Mesenchymal stem cell (in vitro differentiated cells and primary cell): Measurements from ENCODE around the gene ILKAP.
A peak's percentile ranks its signal among the peaks of the same experiment; 100 is the strongest.

Source experiments
- DNase-seq: peaks from one replicate; pipeline ENCODE4 v3.0.0-alpha.2; 2013
- H2AFZ ChIP-seq: one replicate; pipeline ENCODE4 v1.6.1; 2013; ENCODE audit warnings: low read depth, mild to moderate bottlenecking, control low read depth, inconsistent platforms, low read length, moderate library complexity
- H2AK5ac ChIP-seq: 2 replicates; pipeline ENCODE4 v1.6.1; 2013; ENCODE audit warnings: low read length, moderate library complexity, mild to moderate bottlenecking, inconsistent platforms; ENCODE audit not compliant: severe bottlenecking
- H2BK120ac ChIP-seq: one replicate; pipeline ENCODE4 v1.6.1; 2013; ENCODE audit warnings: low read depth, mild to moderate bottlenecking, inconsistent platforms, low read length, moderate library complexity
- H2BK12ac ChIP-seq, 2 experiments: one replicate each; pipeline ENCODE4 v1.6.1; 2013; ENCODE audit warnings: inconsistent platforms in 2 of 2, low read length in 2 of 2, mild to moderate bottlenecking in 2 of 2, moderate library complexity in 2 of 2, control low read depth in 1 of 2
- H2BK15ac ChIP-seq: one replicate; pipeline ENCODE4 v1.6.1; 2013; ENCODE audit warnings: mild to moderate bottlenecking, low read depth, inconsistent platforms; ENCODE audit not compliant: poor library complexity, severe bottlenecking
- H2BK5ac ChIP-seq: 2 replicates; pipeline ENCODE4 v1.6.1; 2013; ENCODE audit warnings: low read depth, mild to moderate bottlenecking, low read length, control low read depth, inconsistent platforms; ENCODE audit not compliant: poor library complexity, severe bottlenecking
- H3K14ac ChIP-seq, 2 experiments: one replicate each; pipeline ENCODE4 v1.6.1; 2013; ENCODE audit warnings: inconsistent platforms in 2 of 2, low read length in 2 of 2, control low read depth in 1 of 2, mild to moderate bottlenecking in 1 of 2, moderate library complexity in 1 of 2
- H3K18ac ChIP-seq, 2 experiments: one replicate each; pipeline ENCODE4 v1.6.1; 2013; ENCODE audit warnings: inconsistent platforms in 2 of 2, low read length in 2 of 2, control low read depth in 1 of 2, low read depth in 1 of 2, mild to moderate bottlenecking in 1 of 2
- H3K23ac ChIP-seq, 2 experiments: one replicate each; pipeline ENCODE4 v1.6.1; 2013; ENCODE audit warnings: inconsistent platforms in 2 of 2, low read length in 2 of 2, mild to moderate bottlenecking in 2 of 2, moderate library complexity in 2 of 2, control low read depth in 1 of 2
- H3K27ac ChIP-seq: 2 replicates; pipeline ENCODE4 v1.5.1; 2013; ENCODE audit warnings: mild to moderate bottlenecking, moderate library complexity, low read length, control low read depth, inconsistent platforms; ENCODE audit not compliant: poor library complexity, severe bottlenecking
- H3K27me3 ChIP-seq, 2 experiments: 2 replicates each; pipeline versions ENCODE4 v1.6.1 to v1.7.0; 2013; ENCODE audit warnings: low read length in 2 of 2, mild to moderate bottlenecking in 2 of 2, moderate library complexity in 2 of 2, control low read depth in 1 of 2, inconsistent platforms in 1 of 2; ENCODE audit not compliant: control insufficient read depth in 1 of 2, insufficient read depth in 1 of 2
- H3K36me3 ChIP-seq, 2 experiments: 2 replicates each; pipeline versions ENCODE4 v1.6.1 to v1.7.0; 2013; ENCODE audit warnings: low read length in 2 of 2, control low read depth in 1 of 2, inconsistent platforms in 1 of 2, low read depth in 1 of 2, mild to moderate bottlenecking in 1 of 2; ENCODE audit not compliant: insufficient read depth in 2 of 2, control insufficient read depth in 1 of 2
- H3K4ac ChIP-seq, 2 experiments: one replicate each; pipeline ENCODE4 v1.6.1; 2013; ENCODE audit warnings: inconsistent platforms in 2 of 2, low read length in 2 of 2, mild to moderate bottlenecking in 2 of 2, moderate library complexity in 2 of 2, control low read depth in 1 of 2, low read depth in 1 of 2
- H3K4me1 ChIP-seq: 2 replicates; pipeline ENCODE4 v1.6.1; 2013; ENCODE audit warnings: low read depth, low read length, control low read depth; ENCODE audit not compliant: control insufficient read depth, insufficient read depth
- H3K4me2 ChIP-seq: 2 replicates; pipeline ENCODE4 v1.6.1; 2013; ENCODE audit warnings: low read length, mild to moderate bottlenecking, inconsistent platforms; ENCODE audit not compliant: poor library complexity, severe bottlenecking
- H3K4me3 ChIP-seq, 2 experiments: 2 replicates each; pipeline versions ENCODE4 v1.5.1 to v1.7.0; 2013; ENCODE audit warnings: low read length in 2 of 2, mild to moderate bottlenecking in 2 of 2, control low read depth in 1 of 2, low read depth in 1 of 2; ENCODE audit not compliant: insufficient read depth in 1 of 2
- H3K79me1 ChIP-seq: replicated peaks from 2 replicates; pipeline ENCODE4 v1.6.1; 2013; ENCODE audit warnings: mild to moderate bottlenecking, control low read depth, low read length, inconsistent platforms; ENCODE audit not compliant: poor library complexity, severe bottlenecking
- H3K9ac ChIP-seq: 2 replicates; pipeline ENCODE4 v1.7.0; 2013; ENCODE audit warnings: mild to moderate bottlenecking, low read length, moderate library complexity
- H3K9me3 ChIP-seq: 2 replicates; pipeline ENCODE4 v1.7.0; 2013; ENCODE audit warnings: mild to moderate bottlenecking, low read length; ENCODE audit not compliant: control insufficient read depth
- H4K8ac ChIP-seq: one replicate; pipeline ENCODE4 v1.6.1; 2013; ENCODE audit warnings: inconsistent platforms, mild to moderate bottlenecking, low read length, moderate library complexity
- H4K91ac ChIP-seq: one replicate; pipeline ENCODE4 v1.6.1; 2013; ENCODE audit warnings: mild to moderate bottlenecking, low read length, inconsistent platforms
- WGBS: methylation state at CpG from one replicate; pipeline ENCODE4 v1.1.7; 2013; ENCODE audit warnings: mixed read lengths; 5-methylcytosine and 5-hydroxymethylcytosine counted together

Gene ILKAP

GRCh38 chr2:238151205-238151604 lies 52.3 kb downstream of the ILKAP start:
- H3K9me3 ChIP-seq, result no peaks in the 10 kb centered on the region
- no peak overlapping the region for H4K91ac ChIP-seq
- H2AFZ ChIP-seq, result no peak overlapping the region
- H3K4me2 ChIP-seq, result no peak overlapping the region
- H2BK15ac ChIP-seq, result no peak overlapping the region
- H2BK12ac ChIP-seq, result no peak overlapping the region
- no peak overlapping the region for H3K27ac ChIP-seq
- no peak overlapping the region for H2AK5ac ChIP-seq
- H2BK5ac ChIP-seq, result no peak overlapping the region
- H2BK120ac ChIP-seq, result no peak overlapping the region
- no peak overlapping the region for H3K4ac ChIP-seq
- H3K4me3 ChIP-seq, result no peak overlapping the region
- no peak overlapping the region for H3K18ac ChIP-seq
- no peak overlapping the region for H4K8ac ChIP-seq
- no peak overlapping the region for H3K23ac ChIP-seq
- peaks cover 29% of the 10 kb centered on the region for H3K4me1 ChIP-seq
- no peaks in the 10 kb centered on the region for H3K79me1 ChIP-seq
- H3K36me3 ChIP-seq, result no peaks in the 10 kb centered on the region
- no peak for DNase-seq
- no peak overlapping the region for H3K14ac ChIP-seq
- WGBS, result 89% methylated on average over 13 of the region's 13 CpGs
- H3K27me3 ChIP-seq, result no peaks in the 10 kb centered on the region
- H3K9ac ChIP-seq, result no peak overlapping the region

GRCh38 chr2:238150686-238151085 lies 52.8 kb downstream of the ILKAP start:
- Histone ChIP-seq H3K4ac (no peak overlapping the region), H2BK120ac (no peak overlapping the region), H2BK12ac (no peak overlapping the region), H2BK5ac (no peak overlapping the region), H4K8ac (no peak overlapping the region), H3K4me3 (no peak overlapping the region), H4K91ac (no peak overlapping the region), H3K27me3 (no peaks in the 10 kb centered on the region), H2AFZ (no peak overlapping the region), H3K27ac (no peak overlapping the region), H3K4me2 (no peak overlapping the region), H3K9ac (no peak overlapping the region), H3K14ac (peak overlapping the region in 1 of 2 experiments; percentile 53), H3K9me3 (no peaks in the 10 kb centered on the region), H2AK5ac (no peak overlapping the region), H3K23ac (no peak overlapping the region), H3K4me1 (peaks cover 24% of the 10 kb centered on the region), H2BK15ac (no peak overlapping the region), H3K36me3 (no peaks in the 10 kb centered on the region), H3K79me1 (no peaks in the 10 kb centered on the region), H3K18ac (no peak overlapping the region)
- no peak for DNase-seq
- WGBS, result 91% methylated on average over 25 of the region's 25 CpGs

GRCh38 chr2:238149841-238150572 lies 53.5 kb downstream of the ILKAP start:
- H3K23ac ChIP-seq, result no peak overlapping the region
- H3K79me1 ChIP-seq, result no peaks in the 10 kb centered on the region
- DNase-seq, result no peak
- H2AK5ac ChIP-seq, result no peak overlapping the region
- H3K36me3 ChIP-seq, result no peaks in the 10 kb centered on the region
- H3K9ac ChIP-seq, result no peak overlapping the region
- H3K4ac ChIP-seq, result no peak overlapping the region
- no peak overlapping the region for H3K18ac ChIP-seq
- H4K91ac ChIP-seq, result no peak overlapping the region
- no peak overlapping the region for H2AFZ ChIP-seq
- H3K9me3 ChIP-seq, result no peaks in the 10 kb centered on the region
- 76% methylated on average over 14 of the region's 14 CpGs for WGBS
- H3K4me3 ChIP-seq, result no peak overlapping the region
- peak overlapping the region; percentile 13 for H2BK15ac ChIP-seq
- no peak overlapping the region for H3K27ac ChIP-seq
- no peak overlapping the region for H2BK12ac ChIP-seq
- H3K4me2 ChIP-seq, result no peak overlapping the region
- peaks cover 18% of the 10 kb centered on the region for H3K4me1 ChIP-seq
- no peaks in the 10 kb centered on the region for H3K27me3 ChIP-seq
- no peak overlapping the region for H2BK5ac ChIP-seq
- H3K14ac ChIP-seq, result no peak overlapping the region
- no peak overlapping the region for H2BK120ac ChIP-seq
- no peak overlapping the region for H4K8ac ChIP-seq

GRCh38 chr2:238148981-238149380 lies 54.5 kb downstream of the ILKAP start:
- peak overlapping the region in 1 of 2 experiments; percentile 4 for H3K18ac ChIP-seq
- WGBS, result 95% methylated on average over 15 of the region's 15 CpGs

More at GRCh38 chr2:238148981-238149380, 54.5 kb downstream of the ILKAP start:
- Histone ChIP-seq H3K9ac (no peak overlapping the region), H2AK5ac (no peak overlapping the region), H3K9me3 (no peaks in the 10 kb centered on the region), H3K23ac (no peak overlapping the region), H4K8ac (no peak overlapping the region), H3K27ac (no peak overlapping the region), H2BK120ac (no peak overlapping the region), H4K91ac (no peak overlapping the region), H3K79me1 (no peaks in the 10 kb centered on the region), H2AFZ (no peak overlapping the region), H3K4me2 (no peak overlapping the region), H3K4me1 (peaks cover 14% of the 10 kb centered on the region), H3K27me3 (no peaks in the 10 kb centered on the region), H3K36me3 (no peaks in the 10 kb centered on the region), H2BK5ac (no peak overlapping the region), H3K4me3 (no peak overlapping the region), H3K4ac (no peak overlapping the region), H2BK15ac (no peak overlapping the region), H3K14ac (no peak overlapping the region), H2BK12ac (no peak overlapping the region)
- DNase-seq, result no peak
